Suppressor macrophage (primary cell): ENCODE results near the gene CXorf51B.
"Not testable (repeated sequence)": the region's sequence is repeated elsewhere in the genome, so short reads cannot be mapped to it uniquely, and the experiment has no call there.

ENCODE experiments used
- DNase-seq, 4 experiments: peaks; one replicate each; pipeline ENCODE4 v3.0.0-alpha.2; 2020 to 2022
- total RNA-seq, 17 experiments: gene quantifications; one replicate each; lab custom pipeline; 2026; ENCODE audit warnings: mixed read lengths in 6 of 17, inconsistent platforms in 3 of 17; lab: John Stamatoyannopoulos, UW

The CXorf51B gene
- total RNA-seq, result 0 reads per million in 17 experiments

DNA sequence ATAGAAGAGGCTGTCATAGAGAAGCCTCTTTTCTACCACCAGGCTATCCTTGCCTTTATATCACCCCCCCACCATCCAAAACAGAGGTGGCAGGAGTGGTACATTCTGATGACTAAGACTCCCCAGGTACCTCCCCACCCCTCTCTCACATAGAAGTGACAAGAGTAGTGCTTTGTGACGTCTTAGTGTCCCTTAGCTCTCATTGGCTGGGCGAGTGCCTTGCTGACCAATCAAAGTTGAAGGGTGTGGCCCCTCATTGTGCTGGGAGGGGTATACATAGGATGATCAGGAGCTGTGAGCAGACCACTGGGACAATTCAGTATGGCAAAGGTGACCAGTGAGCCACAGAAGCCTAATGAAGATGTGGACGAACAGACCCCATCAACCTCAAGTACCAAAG is at the start of gene CXorf51B:
Gene CXorf51B (plus strand): TSS at position 301 of the 400 bp plus-strand sequence. CDS start 21 bp downstream, at position 322.
- not testable (repeated sequence) for DNase-seq

DNA sequence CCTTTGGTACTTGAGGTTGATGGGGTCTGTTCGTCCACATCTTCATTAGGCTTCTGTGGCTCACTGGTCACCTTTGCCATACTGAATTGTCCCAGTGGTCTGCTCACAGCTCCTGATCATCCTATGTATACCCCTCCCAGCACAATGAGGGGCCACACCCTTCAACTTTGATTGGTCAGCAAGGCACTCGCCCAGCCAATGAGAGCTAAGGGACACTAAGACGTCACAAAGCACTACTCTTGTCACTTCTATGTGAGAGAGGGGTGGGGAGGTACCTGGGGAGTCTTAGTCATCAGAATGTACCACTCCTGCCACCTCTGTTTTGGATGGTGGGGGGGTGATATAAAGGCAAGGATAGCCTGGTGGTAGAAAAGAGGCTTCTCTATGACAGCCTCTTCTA is 5.1 kb downstream of the CXorf51B start, which contains the start of gene CXorf51A:
Gene CXorf51A (minus strand): TSS at position 101 of the 400 bp plus-strand sequence. CDS start 21 bp downstream, at position 80.
- DNase-seq, result not testable (repeated sequence)

DNA sequence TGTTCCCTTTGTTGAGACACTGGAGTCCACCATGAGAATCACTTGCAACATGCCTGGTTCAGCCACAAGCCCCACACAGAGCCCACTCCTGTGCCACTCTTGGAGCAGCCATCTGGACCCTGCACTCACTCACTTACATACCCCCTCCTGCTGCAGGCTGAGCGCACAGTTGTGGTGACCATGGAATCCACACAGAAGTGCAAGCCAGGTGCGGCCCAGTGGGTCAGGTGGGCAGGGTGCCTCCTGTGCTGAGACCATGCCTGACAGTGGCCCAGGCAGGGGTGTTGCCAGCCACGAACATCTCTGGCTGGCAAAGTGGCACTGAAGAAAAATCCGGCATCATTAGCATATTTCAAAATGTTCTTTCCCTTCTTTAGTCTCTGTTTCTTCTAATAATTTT is 22.4 kb downstream of the CXorf51B start:
- no peak for DNase-seq

DNA sequence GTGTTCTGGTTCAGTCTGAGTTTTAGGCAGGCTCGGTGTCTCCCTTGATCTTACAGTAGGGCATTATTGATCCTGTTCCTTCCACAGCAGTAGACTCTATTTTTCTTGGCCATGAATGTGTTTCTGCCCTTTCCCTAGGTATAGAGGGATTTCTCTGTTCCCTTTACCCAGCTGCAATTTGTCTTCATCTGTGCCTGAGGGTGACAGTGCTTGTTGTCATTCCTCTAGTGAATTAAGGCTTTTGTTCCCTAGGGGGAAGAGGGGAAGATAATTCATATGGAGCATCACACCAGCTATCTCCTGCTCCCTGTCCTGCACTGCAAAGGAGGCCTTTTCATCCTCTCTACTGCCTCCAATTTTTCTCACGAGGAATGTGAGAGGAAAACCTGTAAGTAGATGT is 44.7 kb downstream of the CXorf51B start:
- DNase-seq, result no peak
